GM19328 (cell line): Measurements from ENCODE around the gene PLXNC1.

Source experiments
- ATAC-seq: cut with Tn5 transposase; IDR thresholded peaks from one replicate; pipeline ENCODE4 v1.9.1; 2021; ENCODE audit warnings: mild to moderate bottlenecking, moderate library complexity; ENCODE audit not compliant: unreplicated experiment

The PLXNC1 gene

DNA sequence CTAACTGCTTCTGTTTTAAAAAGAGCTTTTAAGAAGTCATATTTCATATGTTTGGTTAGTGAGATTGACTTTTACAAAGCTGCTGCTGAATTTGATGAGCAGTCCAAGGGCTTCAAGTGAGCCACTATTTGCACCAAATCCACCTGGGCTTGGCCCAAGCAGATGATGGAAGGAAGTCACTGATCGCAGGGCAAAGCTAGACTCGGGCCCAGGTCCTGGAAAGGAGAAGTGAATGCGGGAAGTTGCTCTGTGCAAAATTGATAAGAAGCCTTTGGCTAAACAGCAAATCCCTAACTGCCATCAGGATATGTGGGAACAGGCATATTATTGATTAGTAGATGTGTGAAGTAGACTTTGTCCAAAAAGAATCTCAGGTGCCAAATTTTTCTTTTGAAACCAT is 30.5 kb downstream of the PLXNC1 start:
- ATAC-seq, result no peak

DNA sequence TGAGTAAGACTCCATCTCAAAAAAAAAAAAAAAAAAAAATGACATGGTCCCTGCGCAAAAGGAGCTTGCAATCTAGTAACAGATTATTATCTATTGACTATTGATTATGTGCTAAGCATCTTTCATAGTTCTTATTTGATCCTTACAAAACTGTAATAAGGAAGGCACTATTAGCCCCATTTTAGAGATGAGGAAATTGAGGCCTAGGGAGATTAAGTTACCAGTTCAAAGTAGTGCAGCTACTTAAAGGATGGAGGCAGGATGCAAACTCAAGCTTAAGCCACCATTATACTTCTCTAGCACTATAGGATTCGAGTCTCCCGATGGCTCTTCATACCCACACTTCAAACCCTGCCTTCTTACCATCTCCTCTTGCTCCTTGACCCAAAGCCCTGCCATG is 31.3 kb downstream of the PLXNC1 start:
- no peak for ATAC-seq

DNA sequence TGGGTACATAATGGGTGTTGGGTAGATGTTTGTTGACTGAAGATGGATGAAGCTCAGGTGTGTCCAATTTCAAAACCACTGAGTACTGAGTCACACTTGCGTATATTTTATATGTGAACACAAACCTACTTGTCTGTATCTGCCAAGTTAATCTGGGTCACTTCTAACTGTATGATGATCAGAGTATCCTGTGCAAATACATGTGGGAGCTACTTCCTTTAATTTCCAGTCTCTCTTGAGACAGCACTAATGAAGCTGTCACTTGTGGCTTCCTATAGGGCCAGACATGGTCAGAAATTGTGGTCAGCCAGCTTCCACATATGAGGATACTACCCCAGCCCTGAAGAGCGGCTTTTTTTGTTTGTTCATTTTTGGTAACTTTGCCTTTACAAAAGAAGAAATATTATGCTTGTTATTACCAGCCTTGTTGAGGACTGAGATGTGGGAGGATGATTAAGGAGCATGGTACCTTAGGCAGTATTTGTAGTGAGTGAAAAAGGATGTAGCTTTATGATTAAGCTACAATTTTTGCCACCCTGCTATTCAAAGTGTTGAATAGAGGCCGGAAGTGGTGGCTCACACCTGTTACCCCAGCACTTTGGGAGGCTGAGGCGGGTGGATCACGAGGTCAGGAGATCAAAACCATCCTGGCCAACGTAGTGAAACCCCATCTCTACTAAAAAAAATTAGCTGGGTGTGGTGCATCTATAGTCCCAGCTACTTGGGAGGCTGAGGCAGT is 32.4 kb downstream of the PLXNC1 start:
- ATAC-seq, result no peak

DNA sequence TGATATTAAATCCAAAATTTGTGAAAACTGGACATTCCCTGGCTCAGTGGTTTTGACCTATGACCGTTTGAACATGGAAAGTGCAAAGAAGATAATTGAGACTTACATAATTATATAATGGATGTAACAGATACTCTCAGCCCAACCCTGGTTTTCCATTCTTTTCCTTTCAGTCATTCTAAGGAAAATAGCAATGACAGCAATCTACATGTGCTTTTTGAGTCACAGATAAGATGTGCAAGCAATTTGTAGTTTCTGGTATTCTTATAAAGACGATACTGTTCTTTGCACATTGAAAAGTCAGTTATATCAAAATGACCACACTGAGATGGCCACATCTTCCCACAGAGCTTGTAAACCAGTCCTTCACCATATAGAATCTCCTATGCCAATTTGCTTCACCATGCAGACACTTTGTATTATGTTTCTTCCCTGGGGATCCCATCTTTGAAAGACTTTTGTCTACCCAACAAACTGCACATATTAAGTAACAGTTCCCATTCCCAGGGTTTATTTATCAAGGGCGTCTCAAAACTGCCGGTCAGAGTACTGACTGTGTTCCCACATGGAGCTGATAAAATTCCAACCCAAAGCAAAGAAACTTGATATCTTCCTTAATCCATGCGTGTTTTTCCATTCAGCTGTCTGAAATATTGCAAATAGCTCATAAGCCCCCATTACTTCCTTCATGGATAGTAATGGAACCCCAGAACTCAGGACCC is 34.8 kb downstream of the PLXNC1 start:
- no peak for ATAC-seq

DNA sequence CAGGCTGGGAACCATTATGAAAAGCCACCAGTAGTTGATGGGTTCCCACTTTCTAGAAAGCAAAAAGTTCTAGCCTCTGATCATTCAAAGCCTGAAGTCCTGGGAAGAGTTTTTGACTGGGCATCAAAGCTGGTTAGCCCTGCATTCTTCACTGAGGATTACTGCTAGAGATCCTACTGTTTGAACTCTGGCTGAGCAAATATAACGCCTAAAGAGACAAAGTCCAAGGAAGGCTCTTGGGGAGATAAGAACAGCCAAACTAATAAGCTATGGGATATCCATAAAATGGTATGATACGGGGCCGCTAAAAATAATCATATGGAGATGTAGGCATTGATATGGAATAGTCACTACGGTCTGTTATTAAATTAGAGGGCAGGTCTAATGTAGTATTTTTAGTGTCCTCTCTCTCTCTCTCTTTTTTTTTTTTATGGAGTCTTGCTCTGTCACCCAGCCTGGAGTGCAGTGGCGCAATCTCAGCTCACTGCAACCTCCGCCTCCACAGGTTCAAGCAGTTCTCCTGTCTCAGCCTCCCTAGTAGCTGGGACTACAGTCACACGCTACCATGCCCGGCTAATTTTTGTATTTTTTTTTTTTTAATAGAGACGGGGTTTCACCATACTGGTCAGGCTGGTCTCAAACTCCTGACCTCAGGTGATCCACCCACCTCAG is 35.5 kb downstream of the PLXNC1 start:
- ATAC-seq, result no peak

DNA sequence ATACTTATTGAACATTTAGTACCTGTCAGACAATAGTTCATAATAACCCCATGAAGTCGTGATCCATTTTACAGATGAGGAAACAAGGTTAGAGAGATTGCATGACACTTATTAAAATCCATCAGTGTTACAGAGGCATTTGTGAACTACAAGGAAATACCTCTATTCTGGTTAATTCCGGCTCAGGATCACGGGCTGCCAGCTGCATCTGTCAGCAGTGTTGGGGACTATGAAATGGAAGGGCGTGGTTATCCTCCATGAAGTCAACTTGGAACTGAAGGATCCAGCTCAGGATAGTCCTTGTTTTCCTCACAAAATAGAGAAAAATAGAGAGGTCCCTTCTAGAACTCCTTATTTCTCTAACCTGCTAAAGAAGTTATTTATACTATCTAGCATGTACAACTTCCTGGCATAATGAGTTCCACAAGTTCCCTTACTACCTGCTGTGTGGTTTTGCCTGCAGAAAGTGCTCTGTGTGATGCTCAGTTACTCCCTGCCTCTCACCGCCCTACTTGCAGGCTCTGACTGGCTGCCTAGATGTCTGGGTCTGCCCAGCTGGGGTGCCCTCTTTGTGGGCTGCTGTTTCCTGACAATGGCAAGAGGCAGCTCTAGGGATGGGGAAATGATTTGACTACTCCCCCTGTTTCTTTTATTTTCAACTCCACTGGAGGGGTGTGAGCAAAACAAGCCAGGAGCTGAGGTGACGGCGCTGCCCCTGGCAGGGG is 36.8 kb downstream of the PLXNC1 start:
- no peak for ATAC-seq

DNA sequence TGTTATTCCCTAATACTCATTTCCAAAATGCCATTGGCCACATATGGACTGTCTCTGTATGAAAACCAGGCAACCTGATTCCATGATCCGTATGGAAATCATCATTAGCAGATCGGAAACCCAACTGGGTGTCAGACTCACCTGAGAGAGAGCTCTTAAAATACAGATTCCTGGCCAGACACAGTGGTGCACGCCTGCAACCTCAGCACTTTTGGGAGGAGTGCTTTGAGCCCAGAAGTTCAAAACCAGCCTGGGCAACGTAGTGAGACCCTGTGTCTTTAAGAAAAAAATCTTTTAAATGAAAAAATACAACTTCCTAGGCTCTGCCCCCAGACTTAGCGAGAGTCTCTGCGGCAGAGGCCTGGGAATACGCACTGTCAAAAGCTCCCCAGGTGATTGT is 37.4 kb downstream of the PLXNC1 start:
- no peak for ATAC-seq

DNA sequence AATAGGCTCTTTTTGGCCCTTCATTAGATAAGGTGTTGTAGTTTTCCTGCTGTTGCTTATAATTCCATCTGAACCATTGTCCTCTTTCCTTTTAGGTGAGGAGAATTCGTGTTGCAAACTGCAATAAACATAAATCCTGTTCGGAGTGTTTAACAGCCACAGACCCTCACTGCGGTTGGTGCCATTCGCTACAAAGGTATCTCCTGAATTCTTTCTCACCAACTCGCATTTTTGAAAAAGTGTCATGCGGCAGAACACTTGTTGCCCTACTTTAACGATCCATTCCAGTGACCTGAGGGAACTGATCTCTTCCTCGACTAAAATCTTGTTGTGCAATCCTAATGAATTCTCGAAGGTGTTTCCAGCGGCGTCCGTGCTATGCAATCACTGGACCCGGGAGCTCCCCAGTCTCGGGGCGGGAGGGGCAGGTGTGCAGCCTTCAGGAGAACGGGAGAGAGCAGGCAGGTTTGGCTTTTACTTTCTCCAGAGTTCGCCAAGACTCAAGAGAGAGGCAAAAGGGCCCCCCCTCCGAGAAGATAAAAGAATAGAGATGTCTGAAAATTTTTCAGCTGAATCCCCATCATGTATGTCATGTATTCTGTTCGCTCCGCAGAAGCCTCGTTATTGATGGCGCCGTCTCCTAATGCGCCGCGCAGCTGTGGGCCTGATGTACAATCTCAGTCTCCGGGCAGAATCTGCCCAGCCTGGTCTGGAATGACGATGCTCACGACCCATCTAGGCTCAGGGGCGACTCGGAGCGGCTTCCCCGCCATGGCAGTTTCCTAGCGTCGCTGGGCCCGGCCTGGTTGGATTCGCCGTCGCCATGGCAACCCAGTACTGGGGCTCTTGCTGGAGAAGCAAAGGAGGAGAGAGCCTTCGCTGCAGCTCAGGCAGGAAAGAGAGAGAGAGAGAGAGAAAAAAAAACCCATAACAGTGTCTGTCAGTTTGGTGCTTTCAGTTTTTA is 38.2 kb downstream of the PLXNC1 start:
- no peak for ATAC-seq

DNA sequence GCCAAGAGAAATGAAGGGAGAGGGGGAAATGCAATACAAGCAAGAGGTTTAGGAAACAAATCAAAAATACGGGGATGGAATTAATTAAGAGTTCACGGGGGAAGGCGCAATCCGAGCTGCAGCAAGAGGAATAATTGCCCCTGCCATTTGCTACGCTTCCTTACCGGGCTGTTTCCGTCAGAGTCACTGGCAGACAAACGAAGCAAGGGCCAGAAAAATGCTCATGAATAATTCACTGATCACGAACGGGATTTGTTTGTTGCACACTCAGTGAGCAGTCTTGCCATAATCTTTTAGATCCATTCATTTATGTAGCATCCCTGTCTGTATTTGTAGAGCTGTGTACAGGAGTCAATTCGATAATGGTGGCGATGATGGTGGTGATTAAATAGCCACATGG is 39.0 kb downstream of the PLXNC1 start:
- ATAC-seq, result no peak

DNA sequence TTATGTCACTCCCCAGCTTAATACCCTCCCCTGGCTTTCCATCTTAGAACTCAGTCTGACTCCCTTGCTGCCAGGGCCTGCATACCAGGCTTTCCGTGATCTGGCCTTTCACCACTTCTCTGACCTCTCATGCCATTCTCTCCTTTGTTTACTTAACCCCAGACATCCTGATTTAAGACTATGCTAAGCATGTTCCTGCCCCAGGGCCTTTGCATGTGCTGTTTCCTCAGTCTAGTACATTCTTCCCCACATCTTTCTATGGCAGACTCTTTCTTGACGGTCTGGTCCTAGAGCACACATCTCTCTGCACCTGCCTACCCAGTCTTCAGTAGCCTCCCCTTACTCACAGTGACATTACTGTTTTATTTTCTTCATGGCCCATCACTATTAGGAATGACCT is 42.2 kb downstream of the PLXNC1 start:
- ATAC-seq, result no peak

DNA sequence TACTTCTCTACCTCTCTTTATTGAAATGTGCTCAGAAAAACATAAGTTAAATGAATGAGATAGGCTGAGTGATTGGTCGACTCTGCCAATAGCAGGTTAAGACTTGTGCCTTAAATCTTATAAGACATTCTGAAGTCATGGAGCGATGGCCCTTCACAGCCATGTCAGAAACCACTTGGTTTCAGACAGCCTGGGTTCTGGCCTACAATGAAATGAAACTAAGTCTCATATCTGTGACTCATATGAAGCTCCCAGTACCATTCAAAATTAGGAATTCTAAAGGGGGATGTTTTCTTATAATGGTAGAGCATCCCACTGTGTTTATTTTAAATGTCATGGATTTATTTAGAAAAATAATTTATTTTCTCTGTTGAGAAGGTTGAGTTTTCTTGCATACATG is 42.6 kb downstream of the PLXNC1 start:
- no peak for ATAC-seq

DNA sequence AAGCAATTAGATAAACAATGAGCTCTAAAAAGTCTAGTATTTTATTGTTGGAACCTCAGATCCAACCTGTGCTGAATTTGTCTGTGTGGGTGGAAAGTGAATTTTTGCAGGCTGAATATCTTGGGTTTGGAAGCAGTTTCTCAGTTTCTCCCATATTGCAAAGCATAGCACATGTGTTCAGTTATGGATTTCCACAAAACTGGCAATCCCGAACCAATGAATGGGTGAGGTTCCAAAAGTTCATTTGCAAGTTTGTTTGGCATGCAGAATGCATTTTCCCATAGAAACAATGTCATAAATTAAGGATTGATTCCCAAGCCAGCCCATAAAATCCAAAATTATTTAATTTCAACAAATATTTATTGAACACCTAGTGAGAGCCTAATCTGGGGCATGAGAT is 43.4 kb downstream of the PLXNC1 start:
- no peak for ATAC-seq

DNA sequence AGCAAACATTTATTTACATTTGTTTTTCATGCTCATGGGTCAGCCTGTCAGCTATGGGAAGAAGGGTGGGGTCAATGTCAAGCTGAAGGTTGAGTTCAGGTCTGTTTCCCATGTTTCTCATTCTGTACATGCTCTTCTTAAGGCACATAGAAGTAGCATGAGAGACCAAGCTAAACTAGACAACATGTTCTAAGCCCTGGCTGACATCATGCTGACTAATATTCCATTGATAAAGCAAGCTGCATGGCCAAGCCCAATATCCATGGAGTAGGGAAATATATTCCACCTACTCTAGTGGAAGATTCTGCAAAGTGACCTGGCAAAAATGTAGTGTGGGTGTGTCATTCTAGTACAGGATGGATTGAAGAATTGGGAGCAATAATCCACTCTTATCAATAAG is 44.1 kb downstream of the PLXNC1 start:
- no peak for ATAC-seq

DNA sequence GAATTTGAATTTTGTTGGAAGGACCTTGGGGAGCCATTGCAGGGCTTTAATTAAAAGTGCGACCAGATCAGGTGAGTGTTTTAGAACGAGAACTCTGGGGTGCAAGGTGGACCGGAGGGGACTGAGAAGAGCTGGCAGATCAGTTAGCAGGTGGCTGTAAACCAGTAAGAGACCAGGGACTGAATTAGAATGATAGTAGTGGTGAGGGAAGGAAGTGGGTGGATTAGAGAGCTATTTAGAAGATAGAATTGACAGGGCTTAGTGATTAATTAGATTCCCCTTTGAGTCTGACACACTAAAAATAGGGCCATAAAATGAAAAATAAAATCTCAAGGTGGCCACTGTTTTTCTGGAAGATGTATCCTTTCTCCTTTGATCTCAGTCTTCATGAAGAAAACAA is 44.8 kb downstream of the PLXNC1 start:
- no peak for ATAC-seq

DNA sequence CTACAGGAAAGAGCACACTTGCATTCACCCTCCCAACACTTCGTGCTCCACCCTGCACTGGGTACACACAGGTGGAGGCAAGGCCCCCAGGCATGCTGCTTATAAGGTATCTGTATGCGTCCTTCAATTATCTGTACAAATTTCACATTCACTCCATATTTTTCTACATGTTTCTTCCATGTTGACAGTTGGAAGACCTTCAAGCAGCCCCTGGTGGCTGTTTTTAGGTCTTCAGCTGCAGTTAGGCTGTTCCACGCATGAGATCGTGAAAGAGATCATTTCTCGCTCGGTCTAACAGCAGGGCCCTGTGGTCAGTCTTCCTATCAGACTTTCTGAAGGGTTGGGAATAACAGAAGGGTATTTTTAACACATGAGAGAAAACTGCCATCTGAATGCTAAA is 47.1 kb downstream of the PLXNC1 start:
- ATAC-seq, result no peak

DNA sequence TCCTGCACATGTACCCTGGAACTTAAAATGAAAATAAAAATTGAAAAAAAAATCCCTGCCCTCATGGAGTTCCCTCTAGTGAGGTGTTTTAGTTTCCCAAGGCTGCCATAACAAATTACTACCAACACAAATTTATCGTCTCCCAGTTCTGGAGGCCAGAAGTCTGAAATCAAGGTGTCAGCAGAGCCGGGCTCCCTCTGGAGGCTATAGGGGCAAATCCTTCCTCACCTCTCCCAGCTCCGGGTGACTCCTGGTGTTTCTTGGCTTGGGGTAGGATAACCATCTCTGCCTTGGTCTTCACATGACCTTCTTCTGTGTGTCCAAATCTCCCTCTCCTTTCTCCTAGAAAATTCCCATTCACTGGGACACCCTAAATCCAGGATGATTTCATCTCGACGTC is 50.1 kb downstream of the PLXNC1 start:
- ATAC-seq, result no peak

DNA sequence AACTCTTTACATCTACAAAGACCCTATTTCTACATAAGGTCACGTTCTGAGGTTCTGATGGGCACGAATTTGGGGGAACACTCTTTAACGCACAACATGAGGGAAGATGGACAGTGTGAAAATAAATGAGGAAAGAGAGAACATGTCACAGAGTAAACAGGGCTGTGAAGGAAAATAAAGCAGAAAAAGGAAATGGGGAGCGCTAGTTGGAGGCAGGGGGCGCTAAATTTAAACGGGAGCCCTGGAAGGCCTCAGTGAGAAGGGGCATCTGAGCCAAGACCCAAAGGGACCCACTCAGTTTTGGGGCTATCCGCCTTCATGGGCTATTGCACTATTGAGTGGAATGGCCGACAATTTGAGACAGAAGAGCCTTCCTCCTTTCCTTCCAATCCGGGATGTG is 50.5 kb downstream of the PLXNC1 start:
- ATAC-seq, result no peak

DNA sequence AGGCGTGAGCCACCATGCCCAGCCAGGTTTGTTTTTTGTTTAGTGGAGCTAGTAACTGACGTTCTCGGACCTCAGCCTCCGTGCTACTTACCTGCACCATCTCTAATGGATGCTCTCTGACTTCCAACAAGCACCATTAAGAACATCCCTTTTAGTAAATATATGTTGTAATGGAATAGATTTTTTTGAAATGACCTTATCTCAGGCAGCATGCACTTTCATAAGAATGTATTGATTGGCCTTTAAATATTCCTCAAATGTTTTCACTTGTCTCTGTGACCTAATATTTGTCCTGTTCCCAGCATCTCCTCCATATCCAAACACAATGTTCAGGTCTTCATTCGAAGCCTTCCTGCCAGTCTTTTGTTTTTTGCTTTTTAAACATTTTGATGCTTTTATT is 51.7 kb downstream of the PLXNC1 start:
- no peak for ATAC-seq

DNA sequence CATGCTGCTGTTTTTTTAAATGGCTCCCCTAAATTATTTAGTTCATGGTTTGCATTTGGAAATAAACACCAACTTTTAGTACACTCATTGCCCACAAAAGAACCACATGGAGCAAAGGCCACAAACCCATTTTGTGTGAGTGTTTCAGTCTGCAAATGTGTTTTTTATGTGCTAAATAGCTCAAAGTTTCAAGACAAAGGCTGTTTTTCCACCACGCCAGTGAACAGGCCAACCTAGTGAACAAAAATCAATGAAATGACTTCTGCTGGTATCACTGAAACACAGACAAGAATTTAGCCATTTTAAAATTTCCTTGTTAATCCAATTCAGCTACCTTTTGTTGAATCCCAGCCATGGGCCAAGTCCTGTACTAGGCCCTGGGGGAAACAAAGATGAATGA is 52.3 kb downstream of the PLXNC1 start:
- ATAC-seq, result no peak
